Vagina (tissue), 2 donors: ENCODE data around the gene AMIGO1.

Source experiments
- POLR2A ChIP-seq, 2 donors: fragments of 450-650 bp; IDR thresholded peaks; one replicate each; pipeline ENCODE4 v1.6.1; 2017; ENCODE audit warnings: antibody characterized with exemption in 2 of 2, mild to moderate bottlenecking in 2 of 2, moderate library complexity in 2 of 2
- POLR2AphosphoS5 ChIP-seq, 2 donors: sonication (generic); formaldehyde crosslinking; IDR thresholded peaks; one replicate each; pipeline ENCODE4 v1.9.0; 2017; ENCODE audit warnings: antibody characterized with exemption in 2 of 2, mild to moderate bottlenecking in 2 of 2, low read depth in 1 of 2; ENCODE audit not compliant: insufficient read depth in 1 of 2
- TF ChIP-seq, protein P1 (sequence below), 3 experiments: fragments of 450-650 bp in 2 of 3; fragments of 200-600 bp in 1 of 3; sonication (generic) in 1 of 3; IDR thresholded peaks; one replicate each; pipeline ENCODE4 v1.5.1; 2017 to 2019; ENCODE audit warnings: antibody characterized with exemption in 3 of 3, mild to moderate bottlenecking in 2 of 3, moderate library complexity in 2 of 3

DNA sequence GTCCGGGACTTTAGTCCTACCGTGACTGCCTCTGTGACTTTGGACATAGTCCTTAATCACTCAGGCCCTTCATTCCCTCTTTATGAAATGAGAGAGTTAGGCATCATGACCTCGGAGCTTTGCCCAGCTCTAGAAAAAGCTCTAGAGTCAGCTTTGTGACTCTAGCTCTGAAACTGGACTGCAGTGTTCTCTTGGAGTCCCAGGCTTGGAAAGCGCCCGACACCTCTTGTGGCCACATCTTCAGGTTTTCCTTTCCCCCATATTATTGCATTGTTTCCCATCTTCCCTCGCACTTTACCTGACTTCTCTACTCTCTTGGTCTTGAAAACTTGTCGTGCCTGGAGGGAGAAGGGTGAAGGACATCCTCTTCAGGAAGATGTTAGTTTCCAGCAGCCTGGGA lies 12.5 kb upstream of the AMIGO1 start:
- TF ChIP-seq, protein P1, sequence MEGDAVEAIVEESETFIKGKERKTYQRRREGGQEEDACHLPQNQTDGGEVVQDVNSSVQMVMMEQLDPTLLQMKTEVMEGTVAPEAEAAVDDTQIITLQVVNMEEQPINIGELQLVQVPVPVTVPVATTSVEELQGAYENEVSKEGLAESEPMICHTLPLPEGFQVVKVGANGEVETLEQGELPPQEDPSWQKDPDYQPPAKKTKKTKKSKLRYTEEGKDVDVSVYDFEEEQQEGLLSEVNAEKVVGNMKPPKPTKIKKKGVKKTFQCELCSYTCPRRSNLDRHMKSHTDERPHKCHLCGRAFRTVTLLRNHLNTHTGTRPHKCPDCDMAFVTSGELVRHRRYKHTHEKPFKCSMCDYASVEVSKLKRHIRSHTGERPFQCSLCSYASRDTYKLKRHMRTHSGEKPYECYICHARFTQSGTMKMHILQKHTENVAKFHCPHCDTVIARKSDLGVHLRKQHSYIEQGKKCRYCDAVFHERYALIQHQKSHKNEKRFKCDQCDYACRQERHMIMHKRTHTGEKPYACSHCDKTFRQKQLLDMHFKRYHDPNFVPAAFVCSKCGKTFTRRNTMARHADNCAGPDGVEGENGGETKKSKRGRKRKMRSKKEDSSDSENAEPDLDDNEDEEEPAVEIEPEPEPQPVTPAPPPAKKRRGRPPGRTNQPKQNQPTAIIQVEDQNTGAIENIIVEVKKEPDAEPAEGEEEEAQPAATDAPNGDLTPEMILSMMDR (IDR thresholded peaks at IDR 0.05): no peak
- TF ChIP-seq POLR2A (IDR thresholded peaks at IDR 0.05) (no peak), POLR2AphosphoS5 (IDR thresholded peaks at IDR 0.05; ENCODE audit: insufficient read depth in 1 of 2, low read depth in 1 of 2) (no peak)
